GM21576 (cell line): ENCODE measurements around the gene COX4I1.

ENCODE experiments used
- ATAC-seq: cut with Tn5 transposase; IDR thresholded peaks from one replicate; pipeline ENCODE4 v1.9.1; 2021; ENCODE audit warnings: mild to moderate bottlenecking, moderate library complexity; ENCODE audit not compliant: unreplicated experiment

COX4I1 gene

GRCh38 chr16:85838381-85838780 lies 38.9 kb downstream of the COX4I1 start:
- no peak for ATAC-seq

GRCh38 chr16:85838876-85839585 lies 39.5 kb downstream of the COX4I1 start:
- ATAC-seq = no peak

- no peak for ATAC-seq
These were observed 40.3 kb downstream of the COX4I1 start for GRCh38 chr16:85839681-85840240.

- no peak for ATAC-seq
These were observed 40.9 kb downstream of the COX4I1 start for GRCh38 chr16:85840395-85840794.

GRCh38 chr16:85840801-85841200 lies 41.3 kb downstream of the COX4I1 start:
- ATAC-seq = no peak

- ATAC-seq = no peak
These were observed 42.9 kb downstream of the COX4I1 start for GRCh38 chr16:85842435-85842834.

- ATAC-seq = no peak
These were observed 43.4 kb downstream of the COX4I1 start for GRCh38 chr16:85842848-85843247.

GRCh38 chr16:85843471-85844168 lies 44.1 kb downstream of the COX4I1 start:
- ATAC-seq = no peak

- no peak for ATAC-seq
These were observed 44.6 kb downstream of the COX4I1 start for GRCh38 chr16:85844169-85844481.

- no peak for ATAC-seq
These were observed 45.3 kb downstream of the COX4I1 start for GRCh38 chr16:85844786-85845185.

GRCh38 chr16:85845266-85845665 lies 45.8 kb downstream of the COX4I1 start:
- ATAC-seq = no peak

GRCh38 chr16:85846461-85846860 lies 47.0 kb downstream of the COX4I1 start:
- ATAC-seq = no peak

- ATAC-seq = no peak
These were observed 47.5 kb downstream of the COX4I1 start for GRCh38 chr16:85847036-85847435.

GRCh38 chr16:85847681-85848601 lies 48.4 kb downstream of the COX4I1 start:
- no peak for ATAC-seq

GRCh38 chr16:85848986-85849385 lies 49.5 kb downstream of the COX4I1 start:
- no peak for ATAC-seq

GRCh38 chr16:85849388-85849787 lies 49.9 kb downstream of the COX4I1 start:
- ATAC-seq = no peak

GRCh38 chr16:85850344-85850880 lies 50.9 kb downstream of the COX4I1 start:
- ATAC-seq = no peak

- no peak for ATAC-seq
These were observed 51.7 kb downstream of the COX4I1 start for GRCh38 chr16:85851034-85851785.

GRCh38 chr16:85853547-85854545 lies 54.4 kb downstream of the COX4I1 start:
- ATAC-seq = no peak
